EL (cell line): ENCODE measurements around the gene FAM89A.

Source experiments
- DNase-seq: peaks from one replicate; pipeline ENCODE4 v3.0.0-alpha.2; 2016

Gene FAM89A

GRCh38 chr1:231040019-231040799 is at the start of gene FAM89A:
Gene FAM89A (minus strand): TSS chr1:231040254. CDS start chr1:231040211, 43 bp downstream.
- peak; percentile 50 for DNase-seq

- no peak for DNase-seq
These were observed 44.3 kb upstream of the FAM89A start for GRCh38 chr1:231084353-231084752.

GRCh38 chr1:231079163-231079562 is 39.1 kb upstream of the FAM89A start:
- no peak for DNase-seq

GRCh38 chr1:231078250-231078649 is 38.2 kb upstream of the FAM89A start:
- DNase-seq = no peak

GRCh38 chr1:231076802-231077201 is 36.7 kb upstream of the FAM89A start:
- no peak for DNase-seq

- no peak for DNase-seq
These were observed 35.4 kb upstream of the FAM89A start for GRCh38 chr1:231075497-231075896.

- no peak for DNase-seq
These were observed 35.0 kb upstream of the FAM89A start for GRCh38 chr1:231075020-231075419.

- DNase-seq = no peak
These were observed 34.0 kb upstream of the FAM89A start for GRCh38 chr1:231074046-231074445.

GRCh38 chr1:231073331-231073730 is 33.3 kb upstream of the FAM89A start:
- DNase-seq = no peak

- DNase-seq = no peak
These were observed 32.5 kb upstream of the FAM89A start for GRCh38 chr1:231072502-231073094.

- no peak for DNase-seq
These were observed 32.0 kb upstream of the FAM89A start for GRCh38 chr1:231072041-231072440.

GRCh38 chr1:231070758-231071444 is 30.8 kb upstream of the FAM89A start:
- no peak for DNase-seq

- no peak for DNase-seq
These were observed 29.3 kb upstream of the FAM89A start for GRCh38 chr1:231069333-231069732.

- no peak for DNase-seq
These were observed 28.7 kb upstream of the FAM89A start for GRCh38 chr1:231068762-231069161.

GRCh38 chr1:231065510-231066241 is 25.6 kb upstream of the FAM89A start:
- DNase-seq = no peak

GRCh38 chr1:231064418-231064817 is 24.4 kb upstream of the FAM89A start:
- DNase-seq = no peak

- no peak for DNase-seq
These were observed 23.3 kb upstream of the FAM89A start for GRCh38 chr1:231063331-231063730.

- DNase-seq = peak; percentile 63
These were observed 22.6 kb upstream of the FAM89A start for GRCh38 chr1:231062500-231063270.

- DNase-seq = peak; percentile 29
These were observed 19.6 kb upstream of the FAM89A start for GRCh38 chr1:231059566-231060193.

GRCh38 chr1:231058416-231059109 is 18.5 kb upstream of the FAM89A start:
- no peak for DNase-seq

GRCh38 chr1:231057410-231057809 is 17.4 kb upstream of the FAM89A start:
- DNase-seq = no peak
